GM19438 (cell line): Measurements from ENCODE around the gene MGST1.

Experiments
- ATAC-seq: cut with Tn5 transposase; IDR thresholded peaks from one replicate; pipeline ENCODE4 v1.9.1; 2021; ENCODE audit warnings: low read depth; ENCODE audit not compliant: unreplicated experiment

MGST1 gene

GRCh38 chr12:16347391-16348298, at the start of gene MGST1:
Gene MGST1 (plus strand): TSS chr12:16347645. CDS start chr12:16354253, 6,608 bp downstream.
- no peak for ATAC-seq

- ATAC-seq: no peak
Observed at GRCh38 chr12:16299403-16299802, 48.0 kb upstream of the MGST1 start.

GRCh38 chr12:16300122-16300521, 47.3 kb upstream of the MGST1 start:
- ATAC-seq: no peak

- ATAC-seq: no peak
Observed at GRCh38 chr12:16300736-16301135, 46.7 kb upstream of the MGST1 start.

GRCh38 chr12:16303939-16304338, 43.5 kb upstream of the MGST1 start:
- no peak for ATAC-seq

- no peak for ATAC-seq
Observed at GRCh38 chr12:16307856-16308475, 39.5 kb upstream of the MGST1 start.

GRCh38 chr12:16310934-16311333, 36.5 kb upstream of the MGST1 start:
- no peak for ATAC-seq

GRCh38 chr12:16323010-16323409, 24.4 kb upstream of the MGST1 start:
- no peak for ATAC-seq

- no peak for ATAC-seq
Observed at GRCh38 chr12:16323638-16324037, 23.8 kb upstream of the MGST1 start.

GRCh38 chr12:16324272-16324671, 23.2 kb upstream of the MGST1 start:
- ATAC-seq: no peak

- no peak for ATAC-seq
Observed at GRCh38 chr12:16324772-16325171, 22.7 kb upstream of the MGST1 start.

- no peak for ATAC-seq
Observed at GRCh38 chr12:16325426-16325825, 22.0 kb upstream of the MGST1 start.

GRCh38 chr12:16327963-16328362, 19.5 kb upstream of the MGST1 start:
- ATAC-seq: no peak

- no peak for ATAC-seq
Observed at GRCh38 chr12:16329594-16329993, 17.9 kb upstream of the MGST1 start.

- no peak for ATAC-seq
Observed at GRCh38 chr12:16330560-16330959, 16.9 kb upstream of the MGST1 start.

GRCh38 chr12:16331998-16332397, 15.4 kb upstream of the MGST1 start:
- ATAC-seq: no peak

- no peak for ATAC-seq
Observed at GRCh38 chr12:16335838-16336237, 11.6 kb upstream of the MGST1 start.

- ATAC-seq: no peak
Observed at GRCh38 chr12:16344269-16344668, 3.2 kb upstream of the MGST1 start.

GRCh38 chr12:16345105-16345504, 2.3 kb upstream of the MGST1 start:
- ATAC-seq: no peak

GRCh38 chr12:16346958-16347357, 487 bp upstream of the MGST1 start:
- ATAC-seq: no peak

- no peak for ATAC-seq
Observed at GRCh38 chr12:16348435-16349130, 1.1 kb downstream of the MGST1 start.
